Activated effector memory CD4-positive, alpha-beta T cell treated with anti-CD3 and anti-CD28 coated beads, Interleukin-2, amount 50 U/mL, for 16 hours (primary cell): Measurements from ENCODE around the gene TBX6.

Experiments
- DNase-seq: peaks from one replicate; pipeline ENCODE4 v3.0.0-alpha.2; 2020

The TBX6 gene

DNA sequence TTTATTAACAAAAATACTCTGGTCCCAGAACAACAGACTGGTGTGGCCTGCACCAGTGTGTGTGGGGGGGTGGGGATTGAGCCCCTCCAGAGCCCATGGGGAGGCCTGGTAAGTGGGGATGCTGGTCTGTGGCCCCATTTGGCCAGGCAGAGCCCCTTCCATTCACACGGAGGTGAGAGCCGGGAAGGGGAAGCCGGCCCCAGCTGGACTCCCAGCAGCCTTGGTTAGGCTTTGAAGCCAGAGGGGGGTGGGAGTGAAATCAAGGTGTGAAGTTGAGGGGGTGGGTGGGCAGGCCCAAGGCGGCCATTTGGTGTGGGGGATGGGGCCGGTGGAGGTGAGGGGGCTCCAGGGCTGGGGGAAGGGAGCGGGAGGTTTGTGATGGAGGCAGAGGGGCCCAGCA, 5.9 kb downstream of the TBX6 start:
- DNase-seq = no peak

DNA sequence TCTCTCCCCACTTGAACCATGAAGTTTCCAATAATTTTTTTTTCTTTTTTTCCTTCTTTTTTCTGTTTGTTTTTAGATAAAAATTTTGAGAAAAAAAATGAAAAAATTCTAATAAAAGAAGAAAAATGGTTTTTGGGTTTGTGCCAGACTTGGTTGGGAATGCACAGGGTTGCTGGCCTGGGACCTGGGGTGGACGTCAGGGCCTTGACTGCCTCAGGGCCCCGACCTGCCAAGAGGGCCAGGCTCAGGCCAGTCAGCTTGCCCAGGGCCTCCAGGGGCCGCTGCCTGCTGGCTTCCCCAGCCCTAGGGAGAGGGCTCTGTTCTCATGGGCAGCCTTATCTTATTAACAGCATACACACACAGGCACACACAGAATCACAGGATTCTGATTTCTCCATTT, 6.5 kb downstream of the TBX6 start:
- DNase-seq = no peak

DNA sequence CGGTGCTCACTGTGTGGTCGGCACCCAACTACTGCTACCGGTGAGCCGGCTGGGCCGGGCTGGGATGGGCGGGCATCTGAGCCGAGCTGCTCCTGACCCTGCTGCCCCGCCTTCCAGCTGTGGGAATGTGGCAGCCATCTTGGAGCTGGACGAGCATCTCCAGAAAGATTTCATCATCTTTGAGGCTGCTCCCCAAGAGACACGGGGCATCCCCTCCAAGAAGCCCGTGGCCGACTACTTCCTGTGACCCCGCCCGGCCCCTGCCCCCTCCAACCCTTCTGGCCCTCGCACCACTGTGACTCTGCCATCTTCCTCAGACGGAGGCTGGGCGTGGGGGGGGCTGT, 6.9 kb downstream of the TBX6 start:
- no peak for DNase-seq

DNA sequence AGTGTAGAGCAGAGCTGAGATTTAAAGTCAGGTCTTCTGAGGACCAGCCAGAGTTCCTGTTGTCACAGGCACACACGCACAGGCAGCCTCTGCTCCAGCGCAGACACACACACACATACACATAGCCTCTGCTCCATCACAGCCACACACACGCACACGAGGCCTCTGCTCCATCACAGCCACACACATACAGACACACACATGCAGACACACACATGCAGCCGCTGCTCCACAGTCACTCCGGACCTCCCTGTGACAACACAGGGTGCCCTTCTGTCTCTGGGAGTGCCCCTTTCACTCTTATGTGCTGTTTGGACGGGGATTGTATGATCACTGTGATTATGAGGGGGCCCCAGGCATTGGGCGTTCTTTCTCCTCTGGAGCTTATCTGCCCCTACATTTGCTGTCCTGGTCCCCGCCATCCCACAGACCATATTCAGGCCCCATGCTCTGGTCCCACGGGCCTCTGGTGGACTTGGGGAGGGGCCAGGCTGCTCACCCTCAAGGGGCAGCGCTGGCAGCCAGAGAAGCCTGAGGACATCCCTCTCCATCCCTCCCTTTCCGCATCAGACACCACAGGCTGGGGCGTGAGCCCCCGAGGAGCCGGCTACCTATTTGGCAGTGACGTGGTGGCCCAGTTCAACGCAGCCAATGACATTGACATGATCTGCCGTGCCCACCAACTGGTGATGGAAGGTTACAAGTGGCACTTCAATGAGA, 7.5 kb downstream of the TBX6 start:
- no peak for DNase-seq

DNA sequence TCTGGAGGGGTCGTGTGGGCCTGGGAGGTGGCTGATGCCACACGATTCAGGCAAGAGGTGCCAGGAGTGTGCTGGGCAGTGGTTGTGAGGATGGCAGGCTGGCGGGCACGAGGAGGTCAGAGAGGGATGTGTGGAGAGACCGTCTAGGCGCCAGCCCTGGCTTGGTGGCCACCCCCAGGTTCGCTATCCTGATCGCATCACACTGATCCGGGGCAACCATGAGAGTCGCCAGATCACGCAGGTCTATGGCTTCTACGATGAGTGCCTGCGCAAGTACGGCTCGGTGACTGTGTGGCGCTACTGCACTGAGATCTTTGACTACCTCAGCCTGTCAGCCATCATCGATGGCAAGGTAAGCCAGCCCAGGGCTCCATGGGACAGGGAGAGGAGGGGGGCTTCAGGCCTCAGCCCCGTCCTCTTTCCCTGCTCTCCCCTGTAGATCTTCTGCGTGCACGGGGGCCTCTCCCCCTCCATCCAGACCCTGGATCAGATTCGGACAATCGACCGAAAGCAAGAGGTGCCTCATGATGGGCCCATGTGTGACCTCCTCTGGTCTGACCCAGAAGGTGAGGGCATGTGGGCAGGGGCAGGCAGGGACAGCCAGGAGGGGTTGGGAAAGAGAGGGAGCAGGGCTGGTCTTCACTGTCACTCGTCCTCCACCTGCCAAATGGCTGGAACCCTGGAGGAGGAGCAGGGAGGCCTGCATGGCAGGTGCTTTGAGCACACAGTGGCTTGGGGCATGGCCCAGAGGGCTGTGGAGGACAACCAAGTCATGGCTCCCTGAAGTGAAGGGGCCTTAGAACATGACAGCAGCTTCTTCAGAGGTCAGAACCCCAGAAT, 8.3 kb downstream of the TBX6 start:
- DNase-seq = no peak

DNA sequence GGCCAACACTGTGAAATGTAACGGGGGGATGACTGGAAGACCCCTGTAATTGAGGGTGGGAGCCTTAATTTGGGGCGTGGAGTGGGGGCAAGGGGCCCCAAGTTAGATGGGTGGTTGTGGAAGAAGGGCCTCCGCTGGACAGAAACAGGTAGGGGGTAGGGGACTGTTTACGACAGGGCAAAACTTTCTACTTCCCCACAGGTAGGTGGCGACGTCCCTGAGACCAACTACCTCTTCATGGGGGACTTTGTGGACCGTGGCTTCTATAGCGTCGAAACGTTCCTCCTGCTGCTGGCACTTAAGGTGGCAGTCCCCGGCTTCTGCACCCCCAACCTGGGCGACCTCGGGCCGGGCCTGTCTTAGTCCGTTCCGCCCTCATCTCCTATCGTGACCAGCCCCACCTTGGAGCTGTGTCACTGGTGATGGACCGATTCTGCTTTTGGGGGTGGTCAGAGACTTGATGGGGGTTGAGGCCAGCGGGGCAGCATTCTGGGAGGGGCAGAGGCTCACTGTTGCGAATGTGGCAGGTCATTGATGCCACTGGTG, 9.1 kb downstream of the TBX6 start:
- DNase-seq = no peak

DNA sequence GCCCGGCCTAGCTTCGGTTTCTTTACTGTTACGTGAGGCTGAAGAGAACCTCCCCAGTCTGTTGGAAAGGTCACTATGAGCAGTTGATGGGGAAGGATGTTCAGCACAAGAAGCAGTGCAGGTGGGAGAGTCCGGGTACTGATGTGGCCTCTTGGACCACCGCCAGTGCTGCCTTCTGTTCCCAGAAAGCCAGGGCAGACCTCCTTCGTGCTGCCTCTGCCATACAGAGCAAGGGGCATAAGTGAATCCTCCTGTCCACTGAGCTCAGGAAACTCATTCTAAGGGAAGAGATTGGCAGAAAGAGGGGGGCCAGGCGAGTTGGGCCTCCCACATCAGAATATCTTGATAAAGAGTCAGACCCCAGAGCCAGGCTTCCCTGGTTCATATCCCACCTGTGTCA, 12.2 kb downstream of the TBX6 start:
- DNase-seq = no peak

DNA sequence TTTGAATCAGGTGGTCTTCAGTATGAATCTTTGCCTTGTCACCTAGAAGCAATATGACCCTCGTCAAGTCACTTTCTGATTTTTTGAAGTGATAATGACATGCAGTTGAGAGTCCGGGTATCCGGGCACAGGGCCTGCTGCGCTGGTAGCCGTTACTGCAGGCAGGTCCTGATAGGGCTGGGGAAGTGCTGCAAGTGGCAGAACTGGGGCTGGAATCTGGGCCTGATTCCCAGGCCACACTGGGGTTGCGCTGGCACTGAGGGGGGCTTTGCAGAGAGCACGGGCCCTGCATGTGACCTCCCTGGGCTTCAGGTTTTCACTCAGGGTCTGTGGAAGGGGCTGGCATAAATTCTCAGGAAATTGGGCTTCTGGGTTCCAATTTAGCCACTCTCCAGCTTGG, 13.0 kb downstream of the TBX6 start:
- no peak for DNase-seq

DNA sequence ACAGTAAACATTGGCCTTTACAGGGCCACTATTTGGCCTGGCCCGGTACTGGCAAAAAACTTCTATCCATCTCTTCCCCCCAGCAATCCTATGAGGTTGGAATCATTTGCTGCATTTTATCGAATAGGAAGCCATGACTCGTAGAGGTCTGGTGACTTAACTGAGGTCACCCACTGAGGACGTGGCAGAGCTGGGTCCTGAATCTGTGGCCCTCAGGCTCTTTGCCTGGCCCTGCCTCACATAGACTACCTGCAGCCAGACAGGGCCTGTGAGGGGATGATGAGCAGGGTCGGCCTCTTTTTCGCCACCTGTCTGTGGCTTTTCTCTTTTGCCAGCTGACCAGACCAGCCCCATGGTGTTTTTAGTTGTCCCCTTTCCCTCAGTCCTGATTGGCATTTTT, 14.1 kb downstream of the TBX6 start:
- no peak for DNase-seq

DNA sequence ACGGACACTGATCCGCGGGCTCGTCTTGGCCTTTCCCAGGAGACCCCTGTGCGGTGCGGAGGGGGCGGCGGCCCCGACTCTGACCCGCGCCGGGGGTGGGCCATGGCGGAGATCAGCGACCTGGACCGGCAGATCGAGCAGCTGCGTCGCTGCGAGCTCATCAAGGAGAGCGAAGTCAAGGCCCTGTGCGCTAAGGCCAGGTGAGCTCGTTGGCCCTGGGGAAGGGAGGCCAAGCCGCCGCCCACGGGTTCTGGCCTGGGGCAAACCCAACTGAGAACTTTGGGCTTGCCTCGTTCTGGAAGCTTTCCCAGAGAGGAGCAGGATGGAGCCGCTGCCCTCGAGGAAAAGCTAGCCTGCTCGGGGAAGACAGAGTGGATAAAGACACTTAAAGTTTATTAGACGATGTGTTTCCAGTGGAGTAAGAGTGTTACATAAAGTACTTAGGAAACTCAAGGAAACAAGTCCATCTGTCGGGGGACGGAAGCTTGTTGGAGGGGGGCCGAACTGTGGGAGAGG, 15.4 kb downstream of the TBX6 start:
- no peak for DNase-seq

DNA sequence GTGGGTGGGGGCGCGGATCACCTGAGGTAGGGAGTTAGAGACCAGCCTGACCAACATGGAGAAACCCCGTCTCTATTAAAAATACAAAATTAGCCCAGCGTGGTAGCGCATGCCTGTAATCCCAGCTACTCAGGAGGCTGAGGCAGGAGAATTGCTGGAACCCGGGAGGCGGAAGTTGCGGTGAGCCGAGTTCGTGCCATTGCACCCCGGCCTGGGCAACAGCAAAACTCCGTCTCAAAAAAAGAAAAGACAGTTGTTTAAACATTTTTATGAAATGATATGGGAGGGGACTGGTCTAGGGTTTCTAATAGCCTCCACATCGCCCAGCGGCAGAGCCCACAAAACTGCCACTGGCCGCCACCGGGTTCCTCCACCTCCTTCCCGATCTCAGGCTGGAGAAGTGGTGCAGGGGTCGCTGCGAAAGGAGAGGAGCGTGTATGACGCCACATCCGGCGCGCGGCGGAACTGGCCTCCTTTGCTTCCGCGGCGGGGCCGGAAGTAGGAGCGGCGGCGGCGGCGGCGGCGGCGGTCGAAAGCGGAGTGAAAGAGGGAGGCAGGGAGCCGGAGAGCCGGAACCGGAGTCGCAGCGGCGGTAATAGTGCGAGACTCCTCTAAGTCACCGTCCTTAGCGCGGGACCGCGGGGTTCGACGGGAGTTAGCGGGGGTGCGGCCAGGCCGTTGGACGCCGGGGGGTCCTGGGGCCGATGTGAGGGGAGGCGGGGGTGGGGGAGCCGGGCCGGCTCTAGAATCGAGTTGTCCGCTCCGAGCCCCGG, 16.0 kb downstream of the TBX6 start, which contains the start of gene PPP4C:
Gene PPP4C (plus strand): TSS at position 492 of the 773 bp plus-strand sequence. CDS start 384 bp downstream, outside the sequence.
- peak; percentile 96 for DNase-seq

DNA sequence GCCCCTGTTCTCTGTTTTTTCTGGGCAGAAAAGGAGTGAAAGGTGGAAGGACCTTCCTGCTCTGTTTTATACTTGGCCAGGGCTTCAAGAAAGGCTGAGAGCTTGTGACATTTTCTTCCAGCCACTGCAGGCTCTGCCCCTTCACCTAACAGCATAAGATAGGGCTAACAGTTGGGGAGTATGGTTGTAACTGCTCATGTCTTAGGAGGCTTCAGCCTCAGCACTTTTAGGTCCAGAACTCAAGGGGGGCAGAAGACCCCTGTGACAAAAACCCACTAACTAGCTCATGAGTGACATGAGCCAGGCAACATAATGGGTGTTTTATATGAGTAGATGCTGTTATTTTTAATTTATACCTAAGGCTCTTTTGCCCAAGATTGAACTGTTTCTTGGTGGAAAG, 21.2 kb downstream of the TBX6 start:
- DNase-seq = no peak

DNA sequence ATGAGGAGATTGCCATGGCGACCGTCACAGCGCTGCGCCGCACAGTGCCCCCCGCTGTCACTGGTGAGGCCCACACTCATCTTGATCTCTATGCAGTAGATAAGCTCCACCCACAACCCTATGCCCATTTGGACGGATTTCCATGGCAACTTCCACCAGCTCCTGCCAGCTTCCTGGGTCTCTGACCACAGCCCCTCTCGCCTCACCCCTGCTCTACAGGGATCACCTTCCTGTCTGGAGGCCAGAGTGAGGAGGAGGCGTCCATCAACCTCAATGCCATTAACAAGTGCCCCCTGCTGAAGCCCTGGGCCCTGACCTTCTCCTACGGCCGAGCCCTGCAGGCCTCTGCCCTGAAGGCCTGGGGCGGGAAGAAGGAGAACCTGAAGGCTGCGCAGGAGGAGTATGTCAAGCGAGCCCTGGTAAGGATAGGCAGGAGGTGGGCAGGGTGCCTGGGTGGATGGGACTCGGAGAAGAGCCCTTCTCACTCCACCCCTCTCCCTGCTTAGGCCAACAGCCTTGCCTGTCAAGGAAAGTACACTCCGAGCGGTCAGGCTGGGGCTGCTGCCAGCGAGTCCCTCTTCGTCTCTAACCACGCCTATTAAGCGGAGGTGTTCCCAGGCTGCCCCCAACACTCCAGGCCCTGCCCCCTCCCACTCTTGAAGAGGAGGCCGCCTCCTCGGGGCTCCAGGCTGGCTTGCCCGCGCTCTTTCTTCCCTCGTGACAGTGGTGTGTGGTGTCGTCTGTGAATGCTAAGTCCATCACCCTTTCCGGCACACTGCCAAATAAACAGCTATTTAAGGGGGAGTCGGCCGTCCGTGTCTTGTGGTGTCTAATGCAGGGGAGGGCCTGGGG, 21.9 kb downstream of the TBX6 start:
- no peak for DNase-seq

DNA sequence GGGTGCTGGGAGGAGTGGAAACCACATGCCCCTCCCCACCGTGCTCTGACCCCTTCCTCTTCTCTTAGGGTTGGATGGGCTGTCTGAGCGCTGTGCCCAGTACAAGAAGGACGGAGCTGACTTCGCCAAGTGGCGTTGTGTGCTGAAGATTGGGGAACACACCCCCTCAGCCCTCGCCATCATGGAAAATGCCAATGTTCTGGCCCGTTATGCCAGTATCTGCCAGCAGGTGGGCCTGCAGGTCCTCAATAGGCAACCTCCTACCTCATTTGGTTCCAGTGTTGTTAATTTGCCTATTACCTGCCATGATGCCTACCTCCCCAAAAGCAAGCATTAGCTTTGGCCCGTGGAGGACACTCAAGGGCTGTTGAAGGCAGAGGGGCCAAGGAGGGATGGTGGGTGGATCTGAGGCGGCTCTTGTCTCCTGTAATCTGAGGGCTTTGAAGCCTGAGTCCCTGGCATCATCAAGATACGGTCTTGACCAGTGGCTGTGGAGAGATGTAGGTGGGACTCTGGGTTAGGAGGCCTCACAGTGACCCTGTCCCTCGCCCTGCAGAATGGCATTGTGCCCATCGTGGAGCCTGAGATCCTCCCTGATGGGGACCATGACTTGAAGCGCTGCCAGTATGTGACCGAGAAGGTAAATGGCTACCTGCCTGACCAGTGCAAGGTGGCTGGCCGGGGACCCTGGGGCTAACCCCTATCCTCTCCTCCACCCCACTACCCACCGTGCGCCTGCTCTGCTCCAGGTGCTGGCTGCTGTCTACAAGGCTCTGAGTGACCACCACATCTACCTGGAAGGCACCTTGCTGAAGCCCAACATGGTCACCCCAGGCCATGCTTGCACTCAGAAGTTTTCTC, 22.7 kb downstream of the TBX6 start:
- peak; percentile 83 for DNase-seq

DNA sequence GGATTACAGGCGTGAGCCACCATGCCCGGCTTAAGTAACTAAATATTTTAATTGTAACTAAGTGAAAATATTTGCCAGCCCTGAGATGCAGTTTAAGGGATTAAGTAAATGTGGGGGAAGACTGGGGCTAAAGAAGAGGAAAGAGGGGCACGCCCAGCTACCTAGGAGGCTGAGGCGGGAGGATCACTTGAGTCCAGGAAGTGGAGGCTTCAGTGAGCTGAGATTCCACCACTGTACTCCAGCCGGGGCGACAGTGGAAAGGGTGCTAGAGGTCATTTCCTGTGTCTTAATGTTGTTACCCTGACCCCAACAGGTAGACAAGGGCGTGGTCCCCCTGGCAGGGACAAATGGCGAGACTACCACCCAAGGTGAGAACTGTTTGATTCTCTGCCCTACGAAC, 23.4 kb downstream of the TBX6 start:
- no peak for DNase-seq

DNA sequence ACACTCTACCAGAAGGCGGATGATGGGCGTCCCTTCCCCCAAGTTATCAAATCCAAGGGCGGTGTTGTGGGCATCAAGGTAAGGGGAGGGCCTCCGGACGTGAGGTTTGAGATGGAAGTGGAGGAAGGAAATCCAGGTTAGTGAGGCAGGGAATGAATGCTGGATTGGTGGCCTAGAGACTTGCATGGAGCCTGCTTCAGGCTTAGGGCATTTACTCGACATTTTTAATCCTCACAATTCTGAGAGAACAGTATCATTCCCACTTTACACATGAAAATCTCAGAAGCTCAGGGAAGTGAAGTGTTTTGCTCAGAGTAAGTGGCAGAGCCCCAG, 24.2 kb downstream of the TBX6 start:
- DNase-seq = no peak

DNA sequence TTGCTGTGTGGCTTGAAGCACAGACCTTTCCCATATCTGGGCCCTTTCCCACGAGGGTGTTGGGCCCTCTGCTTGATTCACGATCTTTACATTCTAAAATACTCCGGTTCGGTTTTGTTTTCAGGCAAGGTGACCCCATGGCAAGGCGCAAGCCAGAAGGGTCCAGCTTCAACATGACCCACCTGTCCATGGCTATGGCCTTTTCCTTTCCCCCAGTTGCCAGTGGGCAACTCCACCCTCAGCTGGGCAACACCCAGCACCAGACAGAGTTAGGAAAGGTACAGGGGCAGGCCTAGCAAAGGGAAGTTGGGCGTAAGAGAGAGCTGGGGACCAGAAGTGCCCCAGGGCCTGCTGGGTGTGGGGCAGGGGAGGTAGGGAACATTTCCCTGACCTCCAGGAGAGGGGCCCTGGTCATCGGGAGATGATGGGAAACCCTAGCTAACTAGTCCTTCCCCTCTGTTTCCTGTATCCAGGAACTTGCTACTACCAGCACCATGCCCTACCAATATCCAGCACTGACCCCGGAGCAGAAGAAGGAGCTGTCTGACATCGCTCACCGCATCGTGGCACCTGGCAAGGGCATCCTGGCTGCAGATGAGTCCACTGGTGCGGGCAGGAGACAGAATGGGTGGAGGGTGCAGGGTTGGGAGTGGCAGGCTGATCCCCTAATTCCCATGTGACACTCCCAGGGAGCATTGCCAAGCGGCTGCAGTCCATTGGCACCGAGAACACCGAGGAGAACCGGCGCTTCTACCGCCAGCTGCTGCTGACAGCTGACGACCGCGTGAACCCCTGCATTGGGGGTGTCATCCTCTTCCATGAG, 24.8 kb downstream of the TBX6 start:
- no peak for DNase-seq

DNA sequence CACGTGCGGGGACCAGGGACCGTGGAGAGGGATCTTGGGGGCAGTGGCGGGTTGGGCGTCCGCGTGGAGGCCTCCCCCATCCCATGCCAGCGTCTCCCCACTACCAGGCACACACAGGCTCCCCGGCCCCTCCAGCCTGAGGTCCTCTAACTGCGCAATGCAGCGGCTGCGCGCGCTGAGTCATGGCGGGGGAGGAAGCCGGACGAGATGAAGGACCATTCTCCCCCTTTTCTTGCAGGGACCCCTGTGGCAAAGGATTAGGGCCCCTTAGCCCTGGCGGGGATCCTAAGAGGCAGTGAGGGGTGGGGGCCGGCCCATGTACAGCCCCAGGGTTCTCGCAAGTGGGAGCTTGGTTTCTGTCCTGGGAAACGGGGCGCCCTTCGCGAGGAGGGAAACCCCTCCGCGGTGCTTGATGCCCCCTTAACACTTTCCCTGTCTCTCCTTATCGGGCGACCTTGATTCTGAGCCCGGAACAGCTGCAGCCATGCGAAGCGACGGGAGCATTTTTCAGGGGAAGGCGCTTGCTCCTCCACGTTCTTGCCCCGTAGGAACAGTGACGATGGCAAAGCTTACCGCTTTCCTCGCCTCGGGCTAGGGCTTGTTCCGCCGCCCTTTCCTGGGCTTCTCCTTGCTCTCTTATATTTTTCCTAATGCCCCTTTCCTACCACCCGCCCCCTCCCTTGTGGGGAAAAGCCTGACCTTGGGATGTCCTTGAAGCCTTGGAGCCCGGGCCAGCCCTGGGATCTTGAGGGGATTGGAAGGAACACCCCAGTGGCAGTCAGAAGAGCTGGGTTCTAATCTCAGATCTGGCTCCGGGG, 25.6 kb downstream of the TBX6 start:
- DNase-seq = no peak
